Muscle of back (tissue), 11 donors: ENCODE data around the gene ATP1A4. TPM values are rescaled to one million over a fixed set of nuclear protein-coding genes. Genes with fewer than 3 reads are reported as not detected.

Experiments used
- DNase-seq, 3 donors: peaks; one replicate each; pipeline versions ENCODE4 v3.0.0 to v3.0.0-alpha.2; 2013
- polyA plus RNA-seq, 10 donors: library from polyadenylated mRNA; unstranded; fragments of 120-200 nt; gene quantifications; one replicate each; pipeline ENCODE4 v1.2.1, GENCODE V29; 2013; ENCODE audit not compliant: insufficient read length in 10 of 10

The ATP1A4 gene
- polyA plus RNA-seq, 10 donors: 0.71 to 6.2 (median 2.3) TPM

- peak; percentile 75 to 89 (median 78) for DNase-seq
These were observed 54.0 kb downstream of the ATP1A4 start, which contains the start of gene PEA15 for GRCh38 chr1:160205242-160206035. TSS of gene PEA15 (plus strand) at chr1:160205384. CDS start at chr1:160211545, 6,161 bp downstream.

- peak in 1 of 3 donors; percentile 64 for DNase-seq
These were observed 54.6 kb downstream of the ATP1A4 start for GRCh38 chr1:160206036-160206389.

GRCh38 chr1:160206421-160207117 is 55.2 kb downstream of the ATP1A4 start:
- peak in 1 of 3 donors; percentile 80 for DNase-seq

GRCh38 chr1:160207118-160207650 is 55.8 kb downstream of the ATP1A4 start:
- no peak for DNase-seq

GRCh38 chr1:160207771-160208556 is 56.6 kb downstream of the ATP1A4 start:
- peak in 1 of 3 donors; percentile 74 for DNase-seq

- no peak for DNase-seq
These were observed 57.3 kb downstream of the ATP1A4 start for GRCh38 chr1:160208557-160209320.

- DNase-seq: no peak
These were observed 58.1 kb downstream of the ATP1A4 start for GRCh38 chr1:160209321-160210046.

- DNase-seq: no peak
These were observed 59.2 kb downstream of the ATP1A4 start for GRCh38 chr1:160210561-160210960.

- no peak for DNase-seq
These were observed 59.8 kb downstream of the ATP1A4 start for GRCh38 chr1:160211046-160211790.

GRCh38 chr1:160214481-160215140 is 63.2 kb downstream of the ATP1A4 start:
- DNase-seq: no peak

GRCh38 chr1:160216301-160216700 is 64.9 kb downstream of the ATP1A4 start:
- DNase-seq: no peak

- DNase-seq: peak in 2 of 3 donors; percentile 55 to 67
These were observed 66.2 kb downstream of the ATP1A4 start for GRCh38 chr1:160217481-160218051.

- peak; percentile 45 to 66 (median 49) for DNase-seq
These were observed 67.9 kb downstream of the ATP1A4 start for GRCh38 chr1:160219062-160219929.

- no peak for DNase-seq
These were observed 68.9 kb downstream of the ATP1A4 start for GRCh38 chr1:160220301-160220700.

GRCh38 chr1:160221089-160221488 is 69.7 kb downstream of the ATP1A4 start:
- no peak for DNase-seq

GRCh38 chr1:160222546-160222945 is 71.1 kb downstream of the ATP1A4 start:
- DNase-seq: peak in 1 of 3 donors; percentile 34

GRCh38 chr1:160224606-160225005 is 73.2 kb downstream of the ATP1A4 start:
- DNase-seq: no peak

GRCh38 chr1:160225345-160225744 is 73.9 kb downstream of the ATP1A4 start:
- DNase-seq: no peak
